Liver (tissue), 3 donors: ENCODE data around the gene SRSF8.

Experiments used
- JUND ChIP-seq, 2 donors: IDR thresholded peaks; 2 replicates each; pipeline ENCODE4 v1.6.1; 2016; ENCODE audit warnings: antibody characterized with exemption in 2 of 2
- REST ChIP-seq: IDR thresholded peaks from 2 replicates; pipeline ENCODE4 v1.6.1; 2016; ENCODE audit warnings: antibody characterized with exemption, mild to moderate bottlenecking
- TF ChIP-seq, protein P1 (sequence below): fragments of 150-350 bp; IDR thresholded peaks from 2 replicates; pipeline ENCODE4 v1.5.1; 2017; ENCODE audit warnings: improper control_type of control experiment, low read depth, low read length; ENCODE audit not compliant: missing input control
- donor health status: healthy.
- donor health status: healthy.

- no peak for TF ChIP-seq REST
- TF ChIP-seq, protein P1, sequence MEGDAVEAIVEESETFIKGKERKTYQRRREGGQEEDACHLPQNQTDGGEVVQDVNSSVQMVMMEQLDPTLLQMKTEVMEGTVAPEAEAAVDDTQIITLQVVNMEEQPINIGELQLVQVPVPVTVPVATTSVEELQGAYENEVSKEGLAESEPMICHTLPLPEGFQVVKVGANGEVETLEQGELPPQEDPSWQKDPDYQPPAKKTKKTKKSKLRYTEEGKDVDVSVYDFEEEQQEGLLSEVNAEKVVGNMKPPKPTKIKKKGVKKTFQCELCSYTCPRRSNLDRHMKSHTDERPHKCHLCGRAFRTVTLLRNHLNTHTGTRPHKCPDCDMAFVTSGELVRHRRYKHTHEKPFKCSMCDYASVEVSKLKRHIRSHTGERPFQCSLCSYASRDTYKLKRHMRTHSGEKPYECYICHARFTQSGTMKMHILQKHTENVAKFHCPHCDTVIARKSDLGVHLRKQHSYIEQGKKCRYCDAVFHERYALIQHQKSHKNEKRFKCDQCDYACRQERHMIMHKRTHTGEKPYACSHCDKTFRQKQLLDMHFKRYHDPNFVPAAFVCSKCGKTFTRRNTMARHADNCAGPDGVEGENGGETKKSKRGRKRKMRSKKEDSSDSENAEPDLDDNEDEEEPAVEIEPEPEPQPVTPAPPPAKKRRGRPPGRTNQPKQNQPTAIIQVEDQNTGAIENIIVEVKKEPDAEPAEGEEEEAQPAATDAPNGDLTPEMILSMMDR, result no peak
- no peak for TF ChIP-seq JUND (IDR thresholded peaks at IDR 0.05)
Observed at GRCh38 chr11:95042239-95042638, 24.5 kb upstream of the SRSF8 start.
